DMS53 (cell line): ENCODE measurements around the gene ITM2B.

ENCODE experiments used
- DNase-seq: peaks from one replicate; lab custom pipeline; 2025; lab: John Stamatoyannopoulos, UW

Gene ITM2B

GRCh38 chr13:48311223-48311622, 78.2 kb downstream of the ITM2B start:
- no peak for DNase-seq

GRCh38 chr13:48315969-48316650, 83.1 kb downstream of the ITM2B start:
- no peak for DNase-seq

- no peak for DNase-seq
Observed at GRCh38 chr13:48316826-48317510, 84.0 kb downstream of the ITM2B start.

- no peak for DNase-seq
Observed at GRCh38 chr13:48317511-48318376, 84.7 kb downstream of the ITM2B start.

DNA sequence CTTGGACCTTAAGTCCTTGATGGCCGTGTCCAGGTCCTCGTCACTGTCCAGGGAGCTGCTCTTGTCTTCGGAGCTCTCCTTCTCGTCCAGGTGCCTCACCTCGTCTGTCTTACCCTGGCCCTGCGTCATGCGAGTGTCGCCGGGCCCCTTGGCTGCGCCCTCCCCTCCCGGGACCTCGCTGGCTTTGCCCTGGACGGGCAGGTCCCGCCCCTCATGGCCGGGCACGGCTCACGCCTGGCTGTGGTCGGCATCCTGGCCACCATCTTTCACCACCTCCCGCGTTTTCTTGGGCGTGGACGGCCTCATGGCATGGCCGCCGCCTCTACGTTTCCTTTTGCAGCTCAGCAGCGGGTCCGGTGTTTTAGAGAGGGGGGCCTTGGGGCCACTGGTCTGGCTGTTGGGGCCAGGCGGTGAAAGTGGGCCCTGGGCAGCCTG, 85.4 kb downstream of the ITM2B start:
- DNase-seq, result no peak

- DNase-seq, result no peak
Observed at GRCh38 chr13:48318821-48319511, 86.0 kb downstream of the ITM2B start.
